Suprapubic skin (tissue), 4 donors: Measurements from ENCODE around the gene COL23A1. TPM values are rescaled to one million over a fixed set of nuclear protein-coding genes. Genes with fewer than 3 reads are reported as not detected.

ENCODE experiments used
- DNase-seq, 2 donors: peaks; one replicate each; pipeline ENCODE4 v3.0.0-alpha.2; 2019; ENCODE audit warnings: low spot score in 2 of 2
- H3K27ac ChIP-seq: fragments of 200-600 bp; sonication (generic); one replicate; pipeline ENCODE4 v1.5.1; 2019
- H3K27me3 ChIP-seq: fragments of 200-600 bp; sonication (generic); one replicate; pipeline ENCODE4 v1.5.1; 2019
- H3K36me3 ChIP-seq: fragments of 200-600 bp; sonication (generic); one replicate; pipeline ENCODE4 v1.5.1; 2019
- H3K4me1 ChIP-seq: fragments of 200-600 bp; sonication (generic); one replicate; pipeline ENCODE4 v1.5.1; 2019
- H3K4me3 ChIP-seq: fragments of 200-600 bp; sonication (generic); one replicate; pipeline ENCODE4 v1.5.1; 2019; ENCODE audit warnings: mild to moderate bottlenecking
- H3K9me3 ChIP-seq: fragments of 200-600 bp; sonication (generic); one replicate; pipeline ENCODE4 v1.5.1; 2019
- CTCF ChIP-seq, 2 donors: fragments of 200-600 bp in 1 of 2; fragments of 450-650 bp in 1 of 2; sonication (generic) in 1 of 2; IDR thresholded peaks; one replicate each; pipeline ENCODE4 v1.5.1; 2016 to 2019; ENCODE audit warnings: antibody characterized with exemption in 2 of 2, mild to moderate bottlenecking in 1 of 2, moderate library complexity in 1 of 2
- EP300 ChIP-seq: sonication (generic); formaldehyde crosslinking; IDR thresholded peaks from one replicate; pipeline ENCODE4 v1.6.1; 2017; ENCODE audit warnings: antibody characterized with exemption
- POLR2A ChIP-seq, 2 donors: fragments of 450-650 bp; IDR thresholded peaks; one replicate each; pipeline ENCODE4 v1.6.1; 2017; ENCODE audit warnings: antibody characterized with exemption in 2 of 2, mild to moderate bottlenecking in 2 of 2, moderate library complexity in 2 of 2
- POLR2AphosphoS5 ChIP-seq, 3 donors: sonication (generic); formaldehyde crosslinking; IDR thresholded peaks; one replicate each; pipeline ENCODE4 v1.6.1; 2017; ENCODE audit warnings: antibody characterized with exemption in 3 of 3
- WGBS: methylation state at CpG from one replicate; pipeline ENCODE4 v1.1.5; 2018; 5-methylcytosine and 5-hydroxymethylcytosine counted together
- total RNA-seq, 4 donors: library from RNA; depleted of rRNA; stranded (reverse); fragments of >200 nt; gene quantifications; one replicate each; pipeline ENCODE4 v1.1.0, GENCODE V29; 2016

COL23A1 gene
- total RNA-seq, 4 donors from 2014 or later, result 1.6 to 4.4 (median 3.4) TPM

- H3K27ac ChIP-seq, result no peak overlapping the region
- H3K4me3 ChIP-seq, result no peak overlapping the region
- 81% methylated on average over 7 of the region's 7 CpGs for WGBS
- H3K27me3 ChIP-seq, result no peaks in the 10 kb centered on the region
- peaks cover 37% of the 10 kb centered on the region for H3K4me1 ChIP-seq
- peak in 1 of 2 donors; percentile 17 for DNase-seq
- TF ChIP-seq EP300, result no peak
- no peak for TF ChIP-seq CTCF (IDR thresholded peaks at IDR 0.05)
- TF ChIP-seq POLR2A (IDR thresholded peaks at IDR 0.05), result no peak
- TF ChIP-seq POLR2AphosphoS5 (IDR thresholded peaks at IDR 0.05), result no peak
- no peaks in the 10 kb centered on the region for H3K9me3 ChIP-seq
- H3K36me3 ChIP-seq, result no peaks in the 10 kb centered on the region
These were observed 116.3 kb downstream of the COL23A1 start for GRCh38 chr5:178473854-178474253.

GRCh38 chr5:178472138-178472537 lies 118.1 kb downstream of the COL23A1 start:
- no peaks in the 10 kb centered on the region for H3K27me3 ChIP-seq
- no peak for TF ChIP-seq CTCF (IDR thresholded peaks at IDR 0.05)
- no peaks in the 10 kb centered on the region for H3K9me3 ChIP-seq
- 40% methylated on average over 4 of the region's 4 CpGs for WGBS
- no peak overlapping the region for H3K27ac ChIP-seq
- no peak for DNase-seq
- no peaks in the 10 kb centered on the region for H3K36me3 ChIP-seq
- H3K4me1 ChIP-seq, result peaks cover 36% of the 10 kb centered on the region
- H3K4me3 ChIP-seq, result no peak overlapping the region

GRCh38 chr5:178471711-178472110 lies 118.5 kb downstream of the COL23A1 start:
- H3K4me3 ChIP-seq, result no peak overlapping the region
- H3K36me3 ChIP-seq, result no peaks in the 10 kb centered on the region
- TF ChIP-seq POLR2AphosphoS5 (IDR thresholded peaks at IDR 0.05) (no peak), POLR2A (IDR thresholded peaks at IDR 0.05) (no peak), EP300 (no peak), CTCF (IDR thresholded peaks at IDR 0.05) (no peak)
- WGBS, result 82% methylated on average over 8 of the region's 8 CpGs
- no peak overlapping the region for H3K27ac ChIP-seq
- no peaks in the 10 kb centered on the region for H3K9me3 ChIP-seq
- DNase-seq, result no peak
- H3K4me1 ChIP-seq, result peaks cover 36% of the 10 kb centered on the region
- no peaks in the 10 kb centered on the region for H3K27me3 ChIP-seq

GRCh38 chr5:178470760-178471025 lies 119.5 kb downstream of the COL23A1 start:
- Histone ChIP-seq H3K27ac (no peak overlapping the region), H3K27me3 (no peaks in the 10 kb centered on the region), H3K4me3 (no peak overlapping the region), H3K36me3 (no peaks in the 10 kb centered on the region), H3K4me1 (peaks cover 33% of the 10 kb centered on the region), H3K9me3 (no peaks in the 10 kb centered on the region)
- no peak for TF ChIP-seq CTCF (IDR thresholded peaks at IDR 0.05)
- TF ChIP-seq POLR2AphosphoS5 (IDR thresholded peaks at IDR 0.05), result no peak
- TF ChIP-seq POLR2A (IDR thresholded peaks at IDR 0.05), result no peak
- no CpG with 5 or more reads among the region's 6 CpGs for WGBS
- DNase-seq, result no peak

- Histone ChIP-seq H3K27ac (no peak overlapping the region), H3K4me3 (no peak overlapping the region), H3K36me3 (no peaks in the 10 kb centered on the region), H3K27me3 (no peaks in the 10 kb centered on the region), H3K9me3 (no peaks in the 10 kb centered on the region), H3K4me1 (peaks cover 32% of the 10 kb centered on the region)
- no peak for TF ChIP-seq EP300
- no peak for TF ChIP-seq POLR2A (IDR thresholded peaks at IDR 0.05)
- no peak for TF ChIP-seq POLR2AphosphoS5 (IDR thresholded peaks at IDR 0.05)
- TF ChIP-seq CTCF (IDR thresholded peaks at IDR 0.05), result no peak
- DNase-seq, result peak in 1 of 2 donors; percentile 58
- 83% methylated on average over 18 of the region's 18 CpGs for WGBS
These were observed 120.0 kb downstream of the COL23A1 start for GRCh38 chr5:178469975-178470759.
